ENCODE measurements around the gene TTYH3.
"Not testable (repeated sequence)": the region's sequence is repeated elsewhere in the genome, so short reads cannot be mapped to it uniquely, and the experiment has no call there.

TTYH3 gene

GRCh38 chr7:2662273-2663120 lies 30.7 kb downstream of the TTYH3 start:
- Mint-ChIP-seq H3K27ac (no peak overlapping the region), H3K9me3 (no peaks in the 10 kb centered on the region), H3K4me3 (no peak overlapping the region), H3K27me3 (peaks cover 18% of the 10 kb centered on the region), H3K36me3 (no peaks in the 10 kb centered on the region), H3K4me1 (peaks cover 2% of the 10 kb centered on the region)
- no peak for DNase-seq
- CTCF ChIA-PET: no interaction called here

GRCh38 chr7:2663121-2663886 lies 31.5 kb downstream of the TTYH3 start:
- Mint-ChIP-seq H3K4me1 (peaks cover 2% of the 10 kb centered on the region), H3K9me3 (no peaks in the 10 kb centered on the region), H3K27ac (no peak overlapping the region)

GRCh38 chr7:2663960-2664359 lies 32.2 kb downstream of the TTYH3 start:
- no peaks in the 10 kb centered on the region for H3K36me3 Mint-ChIP-seq
- H3K4me1 Mint-ChIP-seq: peaks cover 2% of the 10 kb centered on the region
- peaks cover 32% of the 10 kb centered on the region for H3K27me3 Mint-ChIP-seq
- CTCF ChIA-PET: interaction anchor here (10.4 kb wide), 1 partner anchor 48 kb away, joined by 222 read pairs; no protein-coding TSS in a partner anchor
- DNase-seq: no peak
- H3K4me3 Mint-ChIP-seq: no peak overlapping the region
- no peak overlapping the region for H3K27ac Mint-ChIP-seq
- no peaks in the 10 kb centered on the region for H3K9me3 Mint-ChIP-seq

More at GRCh38 chr7:2663121-2663886, 31.5 kb downstream of the TTYH3 start:
- Mint-ChIP-seq H3K27me3 (peaks cover 26% of the 10 kb centered on the region), H3K36me3 (no peaks in the 10 kb centered on the region), H3K4me3 (no peak overlapping the region)
- CTCF ChIA-PET: no interaction called here
- DNase-seq: no peak

- Mint-ChIP-seq H3K9me3 (no peaks in the 10 kb centered on the region), H3K36me3 (no peaks in the 10 kb centered on the region), H3K27me3 (peaks cover 43% of the 10 kb centered on the region), H3K27ac (no peak overlapping the region), H3K4me1 (peaks cover 5% of the 10 kb centered on the region), H3K4me3 (no peak overlapping the region)
- no peak for DNase-seq
- CTCF ChIA-PET: interaction anchor here (10.4 kb wide), 1 partner anchor 46 kb away, joined by 222 read pairs; no protein-coding TSS in a partner anchor
Measured at GRCh38 chr7:2665359-2665791, 33.6 kb downstream of the TTYH3 start.

- no peak overlapping the region for H3K27ac Mint-ChIP-seq
- H3K9me3 Mint-ChIP-seq: no peaks in the 10 kb centered on the region
- H3K27me3 Mint-ChIP-seq: peaks cover 51% of the 10 kb centered on the region
- CTCF ChIA-PET: interaction anchor here (10.4 kb wide), 1 partner anchor 46 kb away, joined by 222 read pairs; no protein-coding TSS in a partner anchor
- H3K4me1 Mint-ChIP-seq: peaks cover 12% of the 10 kb centered on the region
- no peaks in the 10 kb centered on the region for H3K36me3 Mint-ChIP-seq
- DNase-seq: no peak
- H3K4me3 Mint-ChIP-seq: no peak overlapping the region
Measured at GRCh38 chr7:2666155-2666554, 34.4 kb downstream of the TTYH3 start.

GRCh38 chr7:2666588-2667250 lies 34.9 kb downstream of the TTYH3 start:
- CTCF ChIA-PET: interaction anchor here (10.4 kb wide), 1 partner anchor 45 kb away, joined by 222 read pairs; no protein-coding TSS in a partner anchor
- Mint-ChIP-seq H3K4me1 (peaks cover 12% of the 10 kb centered on the region), H3K27me3 (peaks cover 54% of the 10 kb centered on the region), H3K9me3 (no peaks in the 10 kb centered on the region), H3K4me3 (no peak overlapping the region), H3K27ac (no peak overlapping the region), H3K36me3 (no peaks in the 10 kb centered on the region)
- DNase-seq: no peak

GRCh38 chr7:2667843-2668242 lies 36.1 kb downstream of the TTYH3 start:
- no peak for DNase-seq
- no peak overlapping the region for H3K4me3 Mint-ChIP-seq
- peaks cover 64% of the 10 kb centered on the region for H3K27me3 Mint-ChIP-seq
- no peak overlapping the region for H3K27ac Mint-ChIP-seq
- CTCF ChIA-PET: interaction anchor here (0.8 to 10.4 kb wide), 2 partner anchors 17 to 44 kb away, joined by 3 to 222 read pairs; no protein-coding TSS in a partner anchor
- peaks cover 12% of the 10 kb centered on the region for H3K4me1 Mint-ChIP-seq
- no peaks in the 10 kb centered on the region for H3K36me3 Mint-ChIP-seq
- H3K9me3 Mint-ChIP-seq: no peaks in the 10 kb centered on the region

- no peaks in the 10 kb centered on the region for H3K9me3 Mint-ChIP-seq
- no peak for DNase-seq
- no peaks in the 10 kb centered on the region for H3K36me3 Mint-ChIP-seq
- peaks cover 66% of the 10 kb centered on the region for H3K27me3 Mint-ChIP-seq
- peaks cover 12% of the 10 kb centered on the region for H3K4me1 Mint-ChIP-seq
- H3K27ac Mint-ChIP-seq: no peak overlapping the region
- CTCF ChIA-PET: interaction anchor here (0.8 to 10.4 kb wide), 2 partner anchors 16 to 43 kb away, joined by 3 to 222 read pairs; no protein-coding TSS in a partner anchor
- no peak overlapping the region for H3K4me3 Mint-ChIP-seq
Measured at GRCh38 chr7:2668401-2668800, 36.6 kb downstream of the TTYH3 start.

- no peak for DNase-seq
- Mint-ChIP-seq H3K9me3 (no peaks in the 10 kb centered on the region), H3K27ac (no peak overlapping the region), H3K4me3 (no peak overlapping the region), H3K27me3 (peaks cover 80% of the 10 kb centered on the region), H3K36me3 (no peaks in the 10 kb centered on the region), H3K4me1 (peaks cover 12% of the 10 kb centered on the region)
- CTCF ChIA-PET: interaction anchor here (1.2 to 10.4 kb wide), 8 partner anchors 11 to 219 kb away, joined by 3 to 222 read pairs (median 8); no protein-coding TSS in a partner anchor
Measured at GRCh38 chr7:2670171-2670570, 38.4 kb downstream of the TTYH3 start.

GRCh38 chr7:2670720-2671391 lies 39.1 kb downstream of the TTYH3 start:
- Mint-ChIP-seq H3K9me3 (peaks cover 2% of the 10 kb centered on the region), H3K36me3 (no peaks in the 10 kb centered on the region), H3K4me3 (no peak overlapping the region), H3K27ac (no peak overlapping the region), H3K4me1 (peaks cover 11% of the 10 kb centered on the region), H3K27me3 (peaks cover 79% of the 10 kb centered on the region)
- DNase-seq: peak; percentile 77
- CTCF ChIA-PET: interaction anchor here (1.1 to 10.4 kb wide), 10 partner anchors 10 to 220 kb away, joined by 3 to 222 read pairs (median 6); no protein-coding TSS in a partner anchor

GRCh38 chr7:2673214-2673613 lies 41.4 kb downstream of the TTYH3 start:
- DNase-seq, H3K36me3 Mint-ChIP-seq, H3K4me3 Mint-ChIP-seq, H3K9me3 Mint-ChIP-seq, H3K27ac Mint-ChIP-seq: not testable (repeated sequence)
- Mint-ChIP-seq H3K4me1 (peaks cover 11% of the 10 kb centered on the region), H3K27me3 (peaks cover 60% of the 10 kb centered on the region)
- CTCF ChIA-PET: interaction anchor here (1.9 to 10.4 kb wide), 2 partner anchors 26 to 38 kb away, joined by 7 to 222 read pairs; no protein-coding TSS in a partner anchor

- Mint-ChIP-seq H3K4me3 (no peak overlapping the region), H3K27ac (no peak overlapping the region), H3K36me3 (no peaks in the 10 kb centered on the region), H3K4me1 (peaks cover 11% of the 10 kb centered on the region), H3K9me3 (peaks cover 2% of the 10 kb centered on the region), H3K27me3 (peaks cover 53% of the 10 kb centered on the region)
- DNase-seq: no peak
- CTCF ChIA-PET: interaction anchor here (1.9 to 10.4 kb wide), 2 partner anchors 25 to 38 kb away, joined by 7 to 222 read pairs; no protein-coding TSS in a partner anchor
Measured at GRCh38 chr7:2673934-2674333, 42.1 kb downstream of the TTYH3 start.

- Mint-ChIP-seq H3K27ac (no peak overlapping the region), H3K4me1 (peaks cover 8% of the 10 kb centered on the region), H3K36me3 (no peaks in the 10 kb centered on the region), H3K4me3 (no peak overlapping the region), H3K27me3 (peaks cover 53% of the 10 kb centered on the region), H3K9me3 (peaks cover 2% of the 10 kb centered on the region)
- no peak for DNase-seq
- CTCF ChIA-PET: interaction anchor here (0.8 to 1.5 kb wide), 3 partner anchors 33 to 36 kb away, joined by 3 read pairs; no protein-coding TSS in a partner anchor
Measured at GRCh38 chr7:2675256-2675764, 43.5 kb downstream of the TTYH3 start.

Measured in activated naive CD4-positive, alpha-beta T cell treated with anti-CD3 and anti-CD28 coated beads, Interleukin-2, amount 10 ng/mL, durations not matched to agents 7 days and 5 days (primary cell).